SK-N-SH treated with all-trans-retinoic acid at 6 μM for 48 hours (cell line): ENCODE measurements around the gene CAPN1.
"Not testable (repeated sequence)": the region's sequence is repeated elsewhere in the genome, so short reads cannot be mapped to it uniquely, and the experiment has no call there.

Source experiments
- ARNTL ChIP-seq: fragments of 450-650 bp; formaldehyde crosslinking; IDR thresholded peaks from 2 replicates; pipeline ENCODE4 v1.5.0; 2020; ENCODE audit warnings: low read depth, mild to moderate bottlenecking, moderate library complexity, borderline replicate concordance
- BACH2 ChIP-seq: fragments of 250-450 bp; sonication (Bioruptor Pico); IDR thresholded peaks from 2 replicates; pipeline ENCODE4 v1.9.0; 2021; ENCODE audit warnings: mild to moderate bottlenecking, borderline replicate concordance
- RARB ChIP-seq: fragments of 250-450 bp; sonication (Bioruptor Pico); IDR thresholded peaks from 2 replicates; pipeline ENCODE4 v1.8.0; 2021; ENCODE audit warnings: mild to moderate bottlenecking, moderate library complexity
- ZFP30 ChIP-seq: fragments of 450-650 bp; formaldehyde crosslinking; IDR thresholded peaks from 2 replicates; pipeline ENCODE4 v1.5.0; 2022; ENCODE audit warnings: mild to moderate bottlenecking, moderate library complexity
- TF ChIP-seq, protein P1 (sequence below): fragments of 250-450 bp; sonication (Bioruptor Pico); IDR thresholded peaks from 2 replicates; pipeline ENCODE4 v1.8.0; 2021; ENCODE audit warnings: low read depth, mild to moderate bottlenecking, moderate library complexity, borderline replicate concordance
- TF ChIP-seq, protein P2 (sequence below): fragments of 250-450 bp; sonication (Bioruptor Pico); IDR thresholded peaks from 2 replicates; pipeline ENCODE4 v1.5.0; 2020; ENCODE audit warnings: mild to moderate bottlenecking, moderate library complexity

DNA sequence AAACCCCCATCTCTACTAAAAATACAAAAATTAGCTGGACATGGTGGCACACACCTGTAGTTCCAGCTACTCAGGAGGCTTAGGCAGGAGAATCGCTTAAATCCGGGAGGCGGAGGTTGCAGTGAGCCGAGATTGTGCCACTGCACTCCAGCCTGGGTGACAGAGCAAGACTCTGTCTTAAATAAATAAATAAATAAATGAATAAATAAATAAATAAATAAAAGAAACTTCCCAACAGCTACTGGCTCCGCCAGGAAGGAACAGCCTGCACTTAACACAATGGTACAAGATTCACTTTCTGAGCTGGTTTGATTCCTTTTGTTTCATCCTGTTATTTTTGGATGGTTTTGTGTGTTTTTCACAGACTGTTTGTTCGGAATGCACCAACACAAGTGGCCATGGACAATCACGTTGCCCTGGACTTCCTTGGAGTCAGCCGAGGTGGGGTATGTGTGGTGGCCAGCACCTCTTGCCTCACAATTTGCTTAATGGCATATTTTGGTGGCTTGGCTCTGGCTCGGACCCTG lies 66.5 kb downstream of the CAPN1 start:
- TF ChIP-seq ZFP30 (CRISPR knock-in tag); ARNTL; BACH2 (CRISPR knock-in tag); RARB (CRISPR knock-in tag): not testable (repeated sequence)
- TF ChIP-seq, protein P1, sequence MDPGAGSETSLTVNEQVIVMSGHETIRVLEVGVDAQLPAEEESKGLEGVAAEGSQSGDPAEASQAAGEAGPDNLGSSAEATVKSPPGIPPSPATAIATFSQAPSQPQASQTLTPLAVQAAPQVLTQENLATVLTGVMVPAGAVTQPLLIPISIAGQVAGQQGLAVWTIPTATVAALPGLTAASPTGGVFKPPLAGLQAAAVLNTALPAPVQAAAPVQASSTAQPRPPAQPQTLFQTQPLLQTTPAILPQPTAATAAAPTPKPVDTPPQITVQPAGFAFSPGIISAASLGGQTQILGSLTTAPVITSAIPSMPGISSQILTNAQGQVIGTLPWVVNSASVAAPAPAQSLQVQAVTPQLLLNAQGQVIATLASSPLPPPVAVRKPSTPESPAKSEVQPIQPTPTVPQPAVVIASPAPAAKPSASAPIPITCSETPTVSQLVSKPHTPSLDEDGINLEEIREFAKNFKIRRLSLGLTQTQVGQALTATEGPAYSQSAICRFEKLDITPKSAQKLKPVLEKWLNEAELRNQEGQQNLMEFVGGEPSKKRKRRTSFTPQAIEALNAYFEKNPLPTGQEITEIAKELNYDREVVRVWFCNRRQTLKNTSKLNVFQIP (CRISPR knock-in tag), result not testable (repeated sequence)
- TF ChIP-seq, protein P2, sequence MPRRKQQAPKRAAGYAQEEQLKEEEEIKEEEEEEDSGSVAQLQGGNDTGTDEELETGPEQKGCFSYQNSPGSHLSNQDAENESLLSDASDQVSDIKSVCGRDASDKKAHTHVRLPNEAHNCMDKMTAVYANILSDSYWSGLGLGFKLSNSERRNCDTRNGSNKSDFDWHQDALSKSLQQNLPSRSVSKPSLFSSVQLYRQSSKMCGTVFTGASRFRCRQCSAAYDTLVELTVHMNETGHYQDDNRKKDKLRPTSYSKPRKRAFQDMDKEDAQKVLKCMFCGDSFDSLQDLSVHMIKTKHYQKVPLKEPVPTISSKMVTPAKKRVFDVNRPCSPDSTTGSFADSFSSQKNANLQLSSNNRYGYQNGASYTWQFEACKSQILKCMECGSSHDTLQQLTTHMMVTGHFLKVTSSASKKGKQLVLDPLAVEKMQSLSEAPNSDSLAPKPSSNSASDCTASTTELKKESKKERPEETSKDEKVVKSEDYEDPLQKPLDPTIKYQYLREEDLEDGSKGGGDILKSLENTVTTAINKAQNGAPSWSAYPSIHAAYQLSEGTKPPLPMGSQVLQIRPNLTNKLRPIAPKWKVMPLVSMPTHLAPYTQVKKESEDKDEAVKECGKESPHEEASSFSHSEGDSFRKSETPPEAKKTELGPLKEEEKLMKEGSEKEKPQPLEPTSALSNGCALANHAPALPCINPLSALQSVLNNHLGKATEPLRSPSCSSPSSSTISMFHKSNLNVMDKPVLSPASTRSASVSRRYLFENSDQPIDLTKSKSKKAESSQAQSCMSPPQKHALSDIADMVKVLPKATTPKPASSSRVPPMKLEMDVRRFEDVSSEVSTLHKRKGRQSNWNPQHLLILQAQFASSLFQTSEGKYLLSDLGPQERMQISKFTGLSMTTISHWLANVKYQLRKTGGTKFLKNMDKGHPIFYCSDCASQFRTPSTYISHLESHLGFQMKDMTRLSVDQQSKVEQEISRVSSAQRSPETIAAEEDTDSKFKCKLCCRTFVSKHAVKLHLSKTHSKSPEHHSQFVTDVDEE (CRISPR knock-in tag), result not testable (repeated sequence)
